GM20431 (cell line): ENCODE results near the gene PDS5A.
"Not testable (repeated sequence)": the region's sequence is repeated elsewhere in the genome, so short reads cannot be mapped to it uniquely, and the experiment has no call there.

Source experiments
- in situ Hi-C: fragments of 300-500 bp; cut with MseI, MboI; formaldehyde crosslinking; loops from one replicate; pipeline ENCODE4 v1.15.0; 2020; ENCODE audit warnings: low sequenced_read_pairs; ENCODE audit not compliant: unreplicated experiment

PDS5A gene

DNA sequence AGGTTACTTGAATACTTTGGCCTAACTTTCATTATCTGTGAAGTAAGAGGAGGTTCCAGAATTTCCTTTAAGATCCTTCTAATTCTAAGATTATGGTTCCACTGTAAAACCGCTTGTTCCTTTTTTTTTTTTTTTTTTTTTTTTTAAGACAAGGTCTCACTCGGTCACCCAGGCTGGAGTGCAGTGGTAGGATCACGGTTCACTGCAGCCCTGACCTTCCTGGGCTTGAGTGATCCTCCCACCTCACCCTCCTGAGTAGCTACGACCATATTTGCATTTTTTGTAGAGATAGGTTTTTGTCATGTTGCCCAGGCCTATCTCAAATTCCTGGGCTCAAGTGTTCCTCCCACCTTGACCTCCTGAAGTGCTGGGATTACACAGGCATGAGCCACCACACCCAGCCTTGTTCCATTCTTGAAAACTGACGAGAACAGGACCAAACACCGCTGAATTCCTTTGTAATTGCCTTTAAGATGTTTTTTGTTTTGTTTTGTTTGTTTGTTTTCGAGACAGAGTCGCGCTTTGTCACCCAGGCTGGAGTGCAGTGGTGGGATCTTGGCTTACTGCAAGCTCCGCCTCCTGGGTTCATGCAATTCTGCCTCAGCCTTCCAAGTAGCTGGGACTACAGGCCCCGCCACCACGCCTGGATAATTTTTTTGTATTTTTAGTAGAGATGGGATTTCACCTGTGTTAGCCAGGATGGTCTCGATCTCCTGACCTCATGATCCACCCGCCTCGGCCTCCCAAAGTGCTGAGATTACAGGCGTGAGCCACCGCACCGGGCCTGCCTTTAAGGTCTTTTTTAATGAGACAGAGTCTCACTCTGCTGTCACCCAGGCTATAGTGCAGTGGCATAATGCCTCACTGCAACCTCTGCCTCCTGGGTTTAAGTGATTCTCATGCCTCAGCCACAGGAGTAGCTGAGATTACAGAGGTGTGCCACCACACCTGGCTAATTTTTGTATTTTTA lies 6.8 kb downstream of the PDS5A start:
- in situ Hi-C loops: no loop called here

DNA sequence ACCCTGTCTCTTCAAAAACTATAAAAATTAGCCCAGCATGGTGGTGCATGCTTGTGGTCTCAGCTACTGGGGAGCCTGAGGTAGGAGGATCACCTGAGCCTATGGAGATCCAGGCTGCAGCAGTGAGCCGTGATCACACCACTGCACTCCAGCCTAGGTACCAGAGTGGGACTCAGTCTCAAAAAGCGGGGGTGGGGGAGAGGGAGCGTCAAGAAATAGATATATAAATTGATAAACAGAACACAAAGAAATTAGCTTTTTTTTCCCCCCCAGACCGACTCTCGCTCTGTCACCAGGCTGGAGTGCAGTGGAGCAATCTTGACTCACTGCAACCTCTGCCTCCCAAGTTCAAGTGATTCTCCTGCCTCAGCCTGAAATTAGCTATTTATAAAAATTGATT lies 14.1 kb downstream of the PDS5A start:
- in situ Hi-C loops: no loop called here

DNA sequence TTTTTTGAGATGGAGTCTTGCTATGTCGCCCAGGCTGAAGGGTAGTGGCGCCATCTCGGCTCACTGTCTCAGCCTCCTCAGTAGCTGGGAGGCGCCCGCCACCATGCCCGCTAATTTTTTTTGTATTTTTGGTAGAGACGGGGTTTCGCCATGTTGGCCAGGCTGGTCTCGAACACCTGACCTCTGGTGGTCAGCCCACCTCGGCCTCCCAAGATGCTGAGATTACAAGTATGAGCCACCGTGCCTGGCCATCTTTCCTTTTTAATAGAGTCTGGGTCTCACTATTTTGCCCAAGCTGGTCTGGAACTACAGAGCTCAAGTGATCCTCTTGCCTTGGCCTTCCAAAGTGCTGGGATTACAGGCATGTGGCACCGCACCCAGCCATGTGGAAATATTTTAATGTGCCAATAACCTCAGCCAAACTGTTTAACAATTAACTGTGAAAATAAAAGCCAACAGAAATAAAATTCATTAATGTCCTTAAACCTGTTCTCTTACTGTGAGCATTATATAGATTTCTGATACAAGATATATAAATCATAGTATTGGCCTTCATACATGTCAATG lies 16.3 kb downstream of the PDS5A start:
- in situ Hi-C loops: no loop called here

DNA sequence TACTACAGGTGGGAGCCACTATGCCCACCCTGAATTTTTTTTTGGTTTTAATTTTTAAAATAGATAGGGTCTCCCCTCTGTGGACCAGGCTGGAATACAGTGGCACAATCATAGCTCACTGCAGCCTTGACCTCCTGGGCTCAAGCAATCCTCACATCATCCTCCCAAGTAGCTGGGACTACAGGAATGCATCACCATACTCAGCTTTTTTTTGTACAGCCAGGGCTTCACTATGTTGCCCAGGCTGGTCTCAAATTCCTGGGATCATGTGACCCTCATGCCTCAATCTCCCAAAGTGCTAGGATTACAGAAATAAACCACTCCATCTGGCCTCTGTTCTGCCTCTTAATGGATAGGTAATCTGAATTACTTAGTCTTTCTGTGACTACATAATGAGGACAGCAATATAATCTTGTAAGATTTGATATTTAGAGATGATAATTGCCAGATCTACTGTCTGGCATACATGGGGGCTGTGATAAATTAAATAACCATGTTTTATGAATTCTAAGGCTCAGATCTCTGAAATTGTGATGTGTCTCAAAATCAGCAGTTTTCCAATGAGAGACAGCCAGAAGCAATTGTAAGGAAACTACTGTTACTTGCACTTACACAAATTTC lies 26.7 kb downstream of the PDS5A start:
- in situ Hi-C loops: no loop called here

DNA sequence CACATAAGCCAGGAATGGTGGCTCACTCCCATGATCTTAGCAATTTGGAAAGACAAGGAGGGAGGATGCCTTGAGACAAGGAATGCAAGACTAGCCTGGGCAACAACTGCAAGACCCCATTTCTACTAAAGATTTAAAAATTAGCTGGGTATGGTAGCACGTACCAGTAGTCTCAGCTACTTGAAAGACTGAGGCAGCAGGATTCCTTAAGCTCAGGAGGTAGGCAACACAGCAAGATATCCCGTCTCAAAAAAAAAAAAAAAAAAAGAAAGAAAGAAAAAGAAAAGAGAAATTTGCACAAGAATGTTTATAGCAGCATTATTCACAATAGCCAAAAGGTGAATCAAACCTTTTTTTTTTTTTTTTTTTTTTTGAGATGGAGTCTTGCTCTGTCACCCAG lies 29.7 kb downstream of the PDS5A start:
- in situ Hi-C loops: no loop called here

DNA sequence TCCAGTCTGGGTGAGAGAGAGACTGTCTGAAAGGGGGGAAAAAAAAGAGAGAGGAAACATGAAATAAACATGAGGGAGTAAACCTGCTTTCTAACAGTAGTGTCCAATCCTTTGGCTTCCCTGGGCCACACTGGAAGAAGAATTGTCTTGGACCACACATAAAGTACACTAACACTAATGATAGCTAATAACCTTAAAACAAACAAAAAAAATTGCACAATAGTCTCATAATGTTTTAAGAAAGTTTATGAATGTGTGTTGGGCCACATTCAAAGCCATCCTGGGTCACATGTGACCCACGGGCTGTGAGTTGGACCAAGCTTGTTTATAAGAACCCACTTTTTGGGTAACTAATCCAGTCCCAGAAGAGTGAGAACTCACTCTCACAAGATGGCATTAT lies 30.3 kb downstream of the PDS5A start:
- in situ Hi-C loops: no loop called here

DNA sequence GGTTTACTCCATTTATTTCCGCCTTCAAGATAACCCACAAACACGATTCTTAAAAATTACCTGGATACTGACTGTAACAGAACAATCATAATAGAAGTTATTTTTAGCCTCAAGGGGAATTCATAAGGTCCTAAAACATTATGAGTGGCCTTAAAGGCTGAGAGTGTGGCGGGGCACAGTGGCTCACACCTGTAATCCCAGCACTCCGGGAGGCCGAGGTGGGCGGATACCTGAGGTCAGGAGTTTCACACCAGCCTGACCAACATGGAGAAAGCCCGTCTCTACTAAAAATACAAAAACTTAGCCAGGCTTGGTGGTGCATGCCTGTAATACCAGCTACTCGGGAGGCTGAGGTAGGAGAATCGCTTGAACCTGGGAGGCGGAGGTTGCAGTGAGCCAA lies 33.5 kb downstream of the PDS5A start:
- in situ Hi-C loops: not testable (repeated sequence)

DNA sequence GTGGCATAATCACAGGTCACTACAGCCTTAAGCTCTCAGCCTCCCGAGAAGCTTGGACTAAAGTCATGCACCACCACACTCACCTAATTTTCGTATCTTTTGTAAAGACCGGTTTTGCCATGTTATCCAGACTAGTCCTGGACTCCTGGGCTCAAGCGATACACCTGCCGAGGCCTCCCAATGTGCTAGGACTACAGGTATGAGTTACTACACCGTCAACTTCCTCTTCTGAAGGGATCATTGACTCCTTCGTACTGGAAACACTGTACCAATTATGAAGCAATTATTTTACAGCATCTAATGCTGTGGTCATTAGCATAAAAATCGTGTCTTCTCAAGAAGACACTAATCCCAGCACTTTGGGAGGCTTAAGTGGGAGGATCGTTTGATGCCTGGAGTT lies 35.2 kb downstream of the PDS5A start:
- in situ Hi-C loops: no loop called here

DNA sequence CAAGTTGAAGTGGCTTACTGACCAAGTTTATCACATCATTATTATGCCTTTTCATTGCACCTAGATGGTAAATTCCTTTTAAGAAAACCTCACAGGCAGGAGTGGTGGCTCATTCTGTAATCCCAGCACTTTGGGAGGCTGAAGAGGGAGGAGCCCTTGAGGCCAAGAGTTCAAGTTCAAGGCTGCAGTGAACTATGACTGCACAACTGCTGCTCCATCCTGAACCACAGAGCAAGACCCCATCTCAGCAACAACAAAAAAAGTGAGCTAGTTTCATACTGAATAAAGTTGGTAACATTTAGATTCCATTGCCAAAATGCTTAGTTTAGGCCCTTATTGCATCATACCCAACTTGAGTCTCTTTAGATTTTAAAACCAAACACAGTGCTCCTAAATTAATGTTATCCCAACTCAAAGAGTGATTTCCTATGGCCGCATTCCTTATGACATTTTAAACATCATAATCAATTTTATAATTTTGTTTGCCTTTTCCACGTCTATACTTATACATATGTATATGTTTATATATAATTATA lies 36.0 kb downstream of the PDS5A start:
- in situ Hi-C loops: no loop called here

DNA sequence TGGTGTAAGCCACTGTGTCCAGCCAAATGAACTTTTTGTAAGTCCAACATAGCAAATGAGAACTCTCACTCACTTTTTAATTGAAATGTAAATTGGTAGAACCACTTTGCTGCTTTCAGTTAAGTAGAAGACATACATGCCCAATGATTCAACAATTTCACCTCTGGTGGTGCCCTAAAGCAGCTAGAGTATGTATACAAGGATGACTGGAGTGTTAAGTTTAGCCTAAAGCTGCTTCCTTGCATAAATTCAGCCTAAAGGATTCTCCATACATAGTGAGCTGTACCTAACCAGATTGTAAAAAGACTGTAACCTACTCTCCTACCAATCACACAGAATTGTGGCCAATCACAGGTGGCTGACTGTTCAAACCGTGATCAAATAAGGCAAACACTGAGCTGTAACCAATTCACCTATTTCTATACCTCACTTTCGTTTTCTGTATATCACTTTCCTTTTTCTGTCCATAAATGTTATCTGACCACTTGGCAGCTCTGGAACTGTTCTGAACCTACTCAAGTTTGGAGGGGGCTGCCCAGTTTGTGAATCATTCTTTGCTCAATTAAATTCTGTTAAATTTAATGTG lies 39.9 kb downstream of the PDS5A start:
- in situ Hi-C loops: no loop called here

DNA sequence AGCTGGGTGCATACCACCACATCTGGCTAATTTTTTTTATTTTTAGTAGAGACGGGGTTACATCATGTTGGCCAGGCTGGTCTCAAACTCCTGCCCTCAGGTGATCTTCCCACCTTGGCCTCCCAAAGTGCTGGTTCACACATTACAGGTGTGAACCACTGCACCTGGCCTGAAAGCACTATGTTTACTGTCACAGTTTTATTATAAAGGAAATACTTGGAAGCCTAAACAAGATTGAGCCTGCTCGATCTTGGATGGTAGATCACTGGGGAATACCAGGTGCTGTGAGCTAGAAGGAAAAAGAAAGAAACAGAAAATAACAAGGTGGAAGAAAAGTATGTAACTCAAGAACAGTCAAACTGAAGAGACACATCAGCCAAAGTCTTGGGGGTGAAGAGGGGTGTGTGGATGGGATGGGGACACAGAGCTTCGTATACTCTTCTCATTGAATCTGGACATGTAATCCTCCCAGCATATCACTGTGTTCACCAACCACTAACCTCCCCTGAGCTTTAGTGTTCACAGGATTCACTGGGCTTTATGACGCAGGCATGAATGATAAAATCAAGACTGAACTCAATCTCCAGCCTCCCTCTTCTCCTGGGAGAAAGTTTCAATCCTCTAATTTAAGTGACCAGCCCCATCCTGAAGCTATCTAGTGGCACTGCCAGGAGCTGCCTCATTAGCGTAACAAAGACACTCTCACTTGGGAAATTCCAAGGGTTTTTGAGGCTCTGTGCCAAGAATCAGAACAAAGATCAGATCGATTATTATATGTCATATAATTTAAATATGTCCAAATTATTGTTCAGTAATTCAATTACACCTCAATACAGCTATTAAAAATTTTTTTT lies 40.9 kb downstream of the PDS5A start:
- in situ Hi-C loops: no loop called here

DNA sequence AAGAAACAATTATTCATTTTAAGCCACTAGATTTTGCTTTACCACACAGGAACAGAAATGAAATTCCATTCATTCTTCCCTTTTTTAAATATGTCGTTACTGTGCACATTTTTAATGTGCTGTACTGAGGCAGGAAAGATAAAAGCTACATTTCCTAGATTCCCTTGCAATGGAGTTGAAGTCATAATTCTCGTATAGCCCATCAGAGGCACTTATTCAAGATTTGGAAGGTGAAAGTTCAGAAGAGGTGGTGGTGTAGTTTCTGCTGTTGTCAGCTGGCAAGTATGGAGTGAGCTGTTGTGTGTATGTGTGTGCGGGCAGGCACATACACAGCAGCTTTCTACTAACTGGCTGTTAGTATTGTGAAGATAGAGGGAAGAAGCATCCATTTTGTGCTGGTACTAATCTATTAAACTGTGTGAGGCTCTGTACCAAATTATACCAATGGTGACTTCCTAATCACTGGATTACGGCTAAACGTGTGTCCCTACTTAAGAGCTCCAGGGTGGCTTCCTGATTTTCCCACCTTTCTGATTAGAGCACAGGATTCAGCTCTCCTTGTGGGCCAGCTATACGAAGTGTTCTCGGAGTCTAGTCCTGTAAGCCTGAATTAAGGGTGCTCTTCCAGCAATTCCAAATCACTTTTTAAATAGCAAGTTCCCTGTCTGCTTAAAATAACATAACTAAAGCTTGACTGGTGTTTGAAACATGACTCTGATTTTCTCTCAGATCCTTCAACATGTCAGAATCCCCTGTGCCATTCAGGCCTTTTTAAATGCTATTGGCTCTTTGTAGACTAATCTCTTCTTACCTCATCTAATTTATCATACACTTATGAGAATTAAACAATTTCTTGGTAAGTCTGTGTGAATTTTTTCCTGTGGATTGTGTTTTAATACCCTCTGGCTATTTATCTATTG lies 43.8 kb downstream of the PDS5A start:
- in situ Hi-C loops: no loop called here

DNA sequence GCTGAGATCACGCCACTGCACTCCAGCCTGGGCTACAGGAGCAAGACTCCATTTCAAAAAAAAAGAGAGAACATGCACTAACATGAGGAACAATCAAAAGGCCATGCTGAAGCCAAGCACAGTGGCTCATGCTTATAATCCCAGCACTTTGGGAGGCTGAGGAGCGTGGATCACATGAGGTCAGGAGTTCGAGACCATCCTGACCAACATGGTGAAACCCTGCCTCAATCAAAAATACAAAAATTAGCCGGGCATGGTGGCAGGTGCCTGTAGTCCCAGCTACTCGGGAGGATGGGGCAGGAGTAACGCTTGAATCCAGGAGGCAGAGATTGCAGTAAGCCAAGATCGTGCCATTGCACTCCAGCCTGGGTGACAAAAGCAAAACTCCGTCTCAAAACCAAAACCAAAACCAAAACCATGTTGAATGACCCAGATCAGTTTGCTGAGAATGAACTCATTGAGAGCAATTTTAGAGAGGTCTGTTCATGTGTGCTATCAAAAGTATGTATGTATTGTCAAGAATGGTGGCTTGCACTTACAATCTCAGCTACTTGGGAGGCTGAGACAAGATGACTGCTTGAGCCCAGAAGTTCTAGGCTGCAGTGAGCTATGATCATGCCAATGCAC lies 44.8 kb downstream of the PDS5A start:
- in situ Hi-C loops: no loop called here

DNA sequence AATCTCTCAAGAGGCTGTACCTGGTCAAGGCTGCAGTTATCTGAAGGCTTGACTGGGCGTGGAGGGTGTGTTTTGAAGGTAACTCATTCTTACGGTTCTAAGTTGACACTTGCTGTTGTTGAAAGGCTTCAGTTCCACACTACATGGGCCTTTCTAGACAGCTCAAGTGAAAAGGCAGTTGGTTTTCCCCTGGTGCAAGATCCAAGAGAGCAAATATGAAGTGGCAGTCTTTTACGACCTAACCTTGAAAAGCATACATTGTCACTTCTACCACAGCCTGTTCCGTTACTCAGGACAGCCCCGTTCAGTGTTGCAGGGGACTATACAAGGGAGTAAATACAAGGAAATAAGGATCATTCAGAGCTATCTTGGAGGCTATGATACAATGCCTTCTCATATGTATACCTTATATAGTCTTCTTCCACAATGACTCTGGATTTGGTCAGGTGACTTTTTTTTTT lies 46.2 kb downstream of the PDS5A start:
- in situ Hi-C loops: no loop called here

DNA sequence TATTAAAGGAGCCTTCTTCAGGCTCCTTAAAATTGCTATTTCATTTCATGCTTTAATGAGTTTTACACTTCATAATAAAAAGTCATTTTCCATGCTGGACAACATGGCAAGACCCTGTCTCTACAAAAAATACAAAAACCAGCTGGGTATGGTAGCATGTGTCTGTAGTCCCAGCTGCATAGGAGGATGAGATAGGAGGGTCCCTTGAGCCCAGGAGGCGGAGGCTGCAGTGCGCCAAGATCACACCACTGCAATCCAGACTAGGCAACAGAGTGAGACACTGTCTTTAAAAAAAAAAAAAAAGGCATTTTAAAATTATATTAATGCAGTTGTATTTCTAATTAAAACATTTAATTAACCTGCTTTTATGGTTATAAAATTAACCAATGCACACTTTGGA lies 49.2 kb downstream of the PDS5A start:
- in situ Hi-C loops: no loop called here

DNA sequence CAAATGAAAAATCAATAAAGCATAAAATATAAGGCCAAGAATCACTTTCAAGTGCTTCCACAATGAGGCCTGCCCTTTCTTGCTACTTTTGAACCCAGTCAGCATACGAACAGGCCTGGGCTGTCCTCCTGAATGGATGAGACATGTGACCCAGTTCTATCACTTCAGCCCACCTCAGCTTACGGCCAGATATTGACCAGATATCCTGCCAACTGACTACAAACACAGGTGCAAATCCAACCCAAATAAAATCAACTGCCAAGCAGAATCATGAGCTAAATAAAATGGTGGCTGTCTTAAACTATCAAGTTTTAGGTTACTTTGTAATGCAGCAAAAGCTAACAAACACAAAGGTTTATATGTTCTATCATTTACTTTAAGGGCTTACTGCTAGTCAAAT lies 53.7 kb downstream of the PDS5A start:
- in situ Hi-C loops: no loop called here

DNA sequence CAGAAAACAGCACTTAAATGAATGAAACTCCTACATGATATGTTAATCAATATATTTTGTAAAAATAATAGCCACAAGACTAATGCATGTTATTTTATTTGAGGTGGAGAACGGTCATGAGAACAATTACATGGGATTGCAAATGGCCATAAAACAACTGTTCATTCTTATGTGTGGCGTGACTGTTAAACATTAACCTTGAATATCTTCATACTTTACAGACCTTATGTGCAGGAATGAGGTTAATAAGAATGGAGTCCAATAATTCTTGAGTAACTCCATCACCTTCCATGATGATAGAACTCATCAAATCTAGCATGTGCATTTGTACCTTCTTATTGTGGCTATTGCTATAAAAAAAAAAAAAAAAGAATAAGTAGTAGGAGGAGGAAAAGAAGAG lies 55.3 kb downstream of the PDS5A start:
- in situ Hi-C loops: no loop called here

DNA sequence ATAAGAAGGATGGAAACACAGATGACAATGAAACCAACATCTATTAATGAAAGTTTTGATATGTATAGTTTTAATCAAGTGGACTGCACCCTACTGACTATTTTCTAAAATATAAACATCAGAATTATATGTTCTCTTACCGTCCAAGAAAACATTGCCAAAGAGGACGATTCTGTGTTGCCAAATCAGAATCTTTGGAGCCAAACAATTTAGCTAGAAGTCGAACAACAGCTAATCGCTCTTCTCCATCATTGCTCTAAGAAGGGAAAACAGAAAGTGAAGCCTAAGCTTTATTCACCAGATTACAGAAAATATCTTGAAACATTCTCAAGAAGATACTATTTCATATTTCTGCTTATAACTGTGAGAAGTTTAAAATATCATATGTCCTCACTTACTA lies 64.2 kb downstream of the PDS5A start:
- in situ Hi-C loops: no loop called here
